SU-DHL-6 (cell line): Measurements from ENCODE around the gene RAB36.

Experiments used
- EZH2phosphoT487 ChIP-seq: fragments of 200-600 bp; sonication (generic), shearing (Covaris generic); conservative IDR thresholded peaks from 2 replicates; pipeline ENCODE4 v1.6.1; 2018; ENCODE audit warnings: mild to moderate bottlenecking, antibody characterized with exemption, low read length, moderate library complexity, mixed read lengths
- TF ChIP-seq, protein P1 (sequence below): fragments of 200-600 bp; sonication (generic); IDR thresholded peaks from one replicate; pipeline ENCODE4 v1.5.1; 2017; ENCODE audit warnings: antibody characterized with exemption, mild to moderate bottlenecking, low read length, moderate library complexity; ENCODE audit not compliant: insufficient read depth, poor library complexity, severe bottlenecking

DNA sequence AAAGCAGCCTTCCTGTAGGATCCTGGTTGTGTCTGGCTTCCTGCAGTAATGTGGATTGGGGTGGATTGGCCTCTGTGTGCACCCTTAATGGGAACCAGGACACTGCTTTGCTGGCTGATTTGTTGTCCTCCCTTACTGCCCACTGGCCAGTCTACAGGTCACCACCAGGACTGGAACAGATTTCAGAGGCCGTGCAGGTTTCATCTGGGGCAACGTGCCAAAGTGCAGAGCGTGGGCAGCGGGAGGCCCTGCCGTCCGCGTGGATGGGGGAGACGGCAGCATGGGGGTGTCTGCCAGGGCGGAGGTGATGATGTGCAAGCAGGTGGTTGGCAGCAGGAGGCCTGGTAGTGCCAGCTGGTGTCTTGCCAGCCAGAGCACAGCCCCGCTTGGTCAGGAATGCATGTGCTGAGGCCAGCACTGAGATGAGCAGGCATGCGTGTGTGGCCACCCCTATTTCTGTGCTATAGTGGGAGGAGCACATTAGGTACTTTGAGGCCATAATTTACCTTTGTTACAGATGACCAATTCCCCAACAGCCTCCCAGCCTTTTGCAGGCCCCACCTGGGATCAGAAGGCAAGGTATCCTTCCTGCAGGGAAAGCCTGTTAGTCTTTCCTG is 59.4 kb downstream of the RAB36 start:
- TF ChIP-seq, protein P1, sequence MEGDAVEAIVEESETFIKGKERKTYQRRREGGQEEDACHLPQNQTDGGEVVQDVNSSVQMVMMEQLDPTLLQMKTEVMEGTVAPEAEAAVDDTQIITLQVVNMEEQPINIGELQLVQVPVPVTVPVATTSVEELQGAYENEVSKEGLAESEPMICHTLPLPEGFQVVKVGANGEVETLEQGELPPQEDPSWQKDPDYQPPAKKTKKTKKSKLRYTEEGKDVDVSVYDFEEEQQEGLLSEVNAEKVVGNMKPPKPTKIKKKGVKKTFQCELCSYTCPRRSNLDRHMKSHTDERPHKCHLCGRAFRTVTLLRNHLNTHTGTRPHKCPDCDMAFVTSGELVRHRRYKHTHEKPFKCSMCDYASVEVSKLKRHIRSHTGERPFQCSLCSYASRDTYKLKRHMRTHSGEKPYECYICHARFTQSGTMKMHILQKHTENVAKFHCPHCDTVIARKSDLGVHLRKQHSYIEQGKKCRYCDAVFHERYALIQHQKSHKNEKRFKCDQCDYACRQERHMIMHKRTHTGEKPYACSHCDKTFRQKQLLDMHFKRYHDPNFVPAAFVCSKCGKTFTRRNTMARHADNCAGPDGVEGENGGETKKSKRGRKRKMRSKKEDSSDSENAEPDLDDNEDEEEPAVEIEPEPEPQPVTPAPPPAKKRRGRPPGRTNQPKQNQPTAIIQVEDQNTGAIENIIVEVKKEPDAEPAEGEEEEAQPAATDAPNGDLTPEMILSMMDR: no peak
- TF ChIP-seq EZH2phosphoT487: no peak
